Colon (tissue), 2 donors: Measurements from ENCODE around the gene ARMC2.
"Not testable (repeated sequence)": the region's sequence is repeated elsewhere in the genome, so short reads cannot be mapped to it uniquely, and the experiment has no call there.

Source experiments
- FAIRE-seq: peaks from 2 replicates; lab custom pipeline; 2012; peaks lifted over from hg19 to GRCh38; lab: Jason Lieb, UNC
- donor health status: control.
- donor health status: control.

ARMC2 gene

DNA sequence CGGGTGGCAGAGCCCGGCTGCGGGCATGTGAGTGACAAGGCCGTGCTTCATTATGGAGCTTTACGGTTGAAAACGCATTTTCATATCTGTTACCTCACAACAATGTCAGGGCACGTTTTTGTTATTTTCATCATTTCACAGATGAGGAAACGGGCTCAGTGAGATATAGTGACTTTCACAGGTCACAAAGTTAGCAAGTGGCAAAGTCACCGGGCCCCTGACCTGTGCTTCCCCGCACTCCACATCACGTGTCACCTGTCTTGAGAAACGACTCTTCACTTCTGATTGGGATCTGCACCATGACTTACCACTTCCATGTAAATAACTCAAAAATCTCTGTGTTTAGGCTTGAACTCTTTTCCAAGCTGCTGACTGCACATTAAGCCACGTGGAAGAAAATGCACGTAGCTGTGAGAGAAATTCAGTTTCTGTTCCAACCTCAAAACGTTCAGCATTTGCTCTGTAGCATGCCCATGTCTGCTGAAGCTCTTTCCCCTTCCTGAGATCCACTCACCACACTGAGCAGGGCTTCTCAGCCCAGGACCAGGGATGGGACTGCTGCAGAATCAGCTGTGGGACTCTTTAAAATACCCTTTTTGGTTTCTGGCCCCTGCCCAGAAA, 107.2 kb downstream of the ARMC2 start:
- FAIRE-seq: no peak

DNA sequence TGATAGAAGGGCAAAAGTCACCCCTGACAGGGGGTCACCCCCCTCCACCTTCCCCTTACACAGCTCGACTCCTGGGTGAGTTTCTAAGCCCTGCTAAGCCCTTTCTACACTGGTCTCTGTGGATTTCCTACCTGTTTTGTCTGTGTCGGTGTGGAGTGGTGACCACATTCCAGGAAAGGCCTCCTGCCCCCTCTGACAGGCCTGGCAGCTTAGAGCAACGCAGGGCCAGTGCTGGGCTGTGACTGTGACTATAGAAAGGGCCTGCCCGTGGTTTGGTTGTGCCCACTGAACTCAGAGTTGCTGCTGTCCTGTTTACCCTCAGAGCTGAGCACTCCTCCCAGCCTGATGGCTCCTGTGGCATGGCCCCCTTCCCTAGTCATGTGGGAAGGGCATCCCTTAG, 109.0 kb downstream of the ARMC2 start:
- FAIRE-seq: no peak

DNA sequence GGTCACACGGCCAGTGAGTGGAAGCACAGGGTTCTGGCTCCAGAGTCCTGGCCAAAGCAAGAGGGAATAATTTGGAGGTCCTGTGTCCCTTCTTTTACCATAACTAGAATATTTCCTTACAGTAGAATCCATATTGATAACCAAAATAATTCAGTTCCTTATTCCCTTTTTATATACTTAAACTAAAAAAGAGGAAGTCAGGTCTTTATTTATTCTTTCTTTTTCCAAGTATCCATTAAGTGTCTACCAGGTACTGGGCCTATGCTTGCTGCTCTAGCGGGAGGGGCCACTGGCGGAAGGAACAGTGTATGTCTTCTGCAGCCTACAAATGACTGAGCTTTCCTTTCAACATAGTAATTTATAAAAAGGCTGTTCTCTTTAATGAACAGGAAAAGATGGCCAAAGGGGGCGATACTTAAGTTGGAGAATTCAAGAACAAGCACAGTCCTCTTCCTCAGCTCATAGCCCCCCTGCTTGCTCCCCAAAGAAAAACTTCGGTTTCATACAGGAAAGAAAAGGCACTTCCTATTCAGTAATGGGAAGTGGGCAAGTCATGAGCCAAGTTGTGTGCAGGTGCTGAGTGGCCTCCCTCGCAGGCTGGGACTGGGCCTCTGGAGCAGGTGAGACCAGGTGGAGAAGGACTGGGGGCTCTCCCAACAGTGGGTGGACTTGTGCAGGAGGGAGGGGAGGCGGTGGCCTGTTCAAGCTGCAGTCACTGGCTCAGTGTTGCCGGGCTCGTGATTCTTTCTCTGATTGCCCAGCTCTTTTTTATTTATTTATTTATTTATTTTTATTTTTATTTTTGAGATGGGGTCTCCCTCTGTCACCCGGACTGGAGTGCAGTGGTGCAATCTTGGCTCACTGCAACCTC, 110.9 kb downstream of the ARMC2 start:
- FAIRE-seq: no peak

DNA sequence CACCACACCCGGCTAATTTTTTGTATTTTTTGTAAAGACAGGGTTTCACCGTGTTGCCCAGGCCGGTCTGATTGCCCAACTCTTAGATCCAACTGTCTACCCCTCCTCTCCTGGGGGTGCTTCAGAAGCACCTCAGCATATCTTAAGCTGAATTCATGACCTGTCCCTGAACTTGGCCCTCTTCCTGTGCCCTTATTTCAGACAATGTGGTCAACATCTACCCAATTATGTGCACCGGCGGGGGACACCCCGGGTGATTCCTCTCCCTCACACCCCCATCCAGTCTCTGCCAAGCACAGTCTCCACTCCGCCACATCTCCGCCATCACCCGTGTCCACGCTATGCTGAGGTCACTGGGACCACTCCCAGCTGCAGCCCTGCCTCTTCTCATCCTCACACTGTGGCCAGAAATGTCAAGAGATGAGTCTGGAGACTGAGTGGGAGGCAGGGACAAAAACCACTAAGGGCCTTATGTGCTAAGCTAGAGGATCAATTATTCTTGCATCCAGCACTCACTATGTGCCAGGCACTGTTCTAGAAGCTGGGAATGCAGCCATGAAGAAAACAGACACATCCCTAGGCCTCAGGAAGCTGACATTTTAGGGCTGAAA, 111.9 kb downstream of the ARMC2 start:
- no peak for FAIRE-seq

DNA sequence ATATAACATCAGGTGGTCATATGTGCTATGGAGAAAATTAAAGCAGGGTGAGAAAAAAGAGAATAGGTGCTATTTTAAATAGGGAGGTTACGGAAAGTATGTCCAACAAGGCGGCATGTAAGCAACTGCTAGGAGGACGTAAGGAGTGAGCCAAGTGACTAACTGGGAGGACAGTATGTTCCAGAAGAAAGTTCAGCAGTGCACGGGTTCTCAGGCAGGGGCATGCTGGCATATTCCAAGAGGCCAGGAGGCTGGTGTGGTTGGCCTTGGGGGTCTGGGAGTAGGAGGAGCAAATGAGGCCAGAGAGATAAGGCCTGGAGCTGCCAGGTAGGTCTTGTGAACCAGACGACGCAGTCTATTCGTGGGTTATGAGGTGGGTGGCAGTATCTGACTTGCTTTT, 112.4 kb downstream of the ARMC2 start:
- no peak for FAIRE-seq

DNA sequence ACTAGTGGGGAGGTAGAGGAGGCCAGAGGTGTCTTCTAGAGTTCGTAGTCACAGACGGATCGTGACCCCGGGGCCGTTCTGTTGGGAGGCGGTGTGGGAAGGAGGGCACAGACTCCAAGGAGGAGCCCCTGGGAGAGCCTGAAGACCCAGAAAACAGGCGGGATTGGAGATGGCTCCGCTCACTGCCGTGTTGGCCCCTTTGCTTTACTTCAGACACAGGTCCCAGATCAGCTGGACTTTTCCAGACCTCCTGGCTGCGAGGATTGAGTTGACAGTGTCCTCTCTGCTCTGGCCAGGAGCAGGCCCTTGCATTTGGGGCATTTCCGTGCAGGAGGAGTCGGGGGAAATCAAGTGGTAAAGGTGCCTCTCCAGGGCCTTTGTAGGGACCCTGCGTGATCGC, 112.9 kb downstream of the ARMC2 start:
- no peak for FAIRE-seq

DNA sequence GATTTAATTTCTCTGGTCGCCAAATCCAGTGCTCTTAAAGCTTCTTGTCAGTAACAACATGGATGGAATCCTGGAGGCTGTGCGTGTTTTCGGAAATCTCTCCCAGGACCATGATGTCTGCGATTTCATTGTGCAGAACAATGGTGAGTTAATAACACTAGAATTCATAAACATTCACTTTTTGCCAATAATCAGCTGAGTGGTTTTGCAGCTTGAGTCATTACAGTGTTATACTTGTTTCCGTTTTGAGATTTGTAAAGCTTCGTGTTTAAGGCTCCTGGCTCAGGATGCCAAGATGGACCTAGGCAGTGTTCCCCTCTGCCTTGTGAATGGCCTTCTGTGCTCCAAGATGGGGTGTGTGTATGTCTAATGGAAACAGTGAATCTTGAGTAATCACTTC, 113.8 kb downstream of the ARMC2 start:
- FAIRE-seq: no peak

DNA sequence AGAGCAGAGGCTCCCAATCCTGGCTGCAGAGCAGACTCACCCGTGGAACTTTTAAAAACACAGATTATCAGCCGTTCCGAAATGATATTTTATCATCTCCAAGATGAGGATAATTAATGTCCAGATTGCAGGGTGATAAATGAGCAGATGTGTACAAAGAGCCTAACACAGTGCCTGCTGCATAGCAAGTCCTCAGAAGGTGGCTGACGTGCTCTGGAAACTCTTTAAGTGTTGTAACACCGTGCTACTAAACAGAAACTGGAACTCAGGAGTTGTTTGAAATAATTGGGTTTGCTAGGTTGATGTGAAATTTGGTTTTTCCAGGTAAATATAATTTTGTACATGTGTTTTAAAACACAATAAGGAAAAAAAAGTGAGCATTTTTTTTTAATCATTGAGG, 118.0 kb downstream of the ARMC2 start:
- no peak for FAIRE-seq

DNA sequence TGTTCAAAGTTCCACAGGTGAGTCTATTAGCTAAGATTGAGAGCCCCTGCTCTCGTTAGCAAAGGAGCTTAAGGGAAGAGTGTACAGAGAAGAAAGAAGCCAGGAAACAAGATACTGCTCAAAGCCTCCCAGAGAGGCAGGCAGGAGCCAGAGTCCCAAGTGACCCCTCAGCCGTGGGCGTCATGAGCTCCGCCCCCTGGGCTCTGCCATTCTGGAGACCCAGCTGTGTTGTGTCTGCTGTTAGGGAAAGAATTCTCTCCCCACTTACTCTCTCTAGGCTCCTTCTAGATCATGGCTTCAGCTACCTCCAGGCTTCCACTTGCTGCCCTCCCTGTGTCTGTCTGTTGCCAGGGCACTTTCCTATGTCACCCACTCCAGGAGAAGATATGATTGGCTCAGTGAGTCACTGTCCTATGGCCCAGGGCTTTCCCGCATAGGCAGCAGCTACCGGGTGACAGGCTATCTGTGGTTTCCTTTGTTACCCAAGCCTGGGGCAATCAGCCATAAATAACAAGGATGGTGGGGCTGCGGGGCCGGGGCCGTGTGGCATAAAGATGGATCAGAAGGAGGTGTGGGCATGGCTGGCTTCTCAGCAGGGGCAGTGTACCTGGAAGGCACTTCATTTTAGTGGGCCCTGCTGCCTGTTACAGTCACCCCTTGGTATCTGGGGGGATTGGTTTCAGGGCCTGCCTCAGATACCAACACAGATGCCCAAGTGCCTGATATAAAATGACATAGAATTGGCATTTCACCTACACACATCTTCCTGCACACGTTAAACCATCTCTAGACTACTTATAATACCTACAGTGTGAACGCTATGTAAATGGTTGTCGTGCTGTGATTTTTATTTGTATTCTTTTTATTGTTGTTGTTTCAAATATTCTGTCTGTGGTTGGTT, 118.9 kb downstream of the ARMC2 start:
- no peak for FAIRE-seq

DNA sequence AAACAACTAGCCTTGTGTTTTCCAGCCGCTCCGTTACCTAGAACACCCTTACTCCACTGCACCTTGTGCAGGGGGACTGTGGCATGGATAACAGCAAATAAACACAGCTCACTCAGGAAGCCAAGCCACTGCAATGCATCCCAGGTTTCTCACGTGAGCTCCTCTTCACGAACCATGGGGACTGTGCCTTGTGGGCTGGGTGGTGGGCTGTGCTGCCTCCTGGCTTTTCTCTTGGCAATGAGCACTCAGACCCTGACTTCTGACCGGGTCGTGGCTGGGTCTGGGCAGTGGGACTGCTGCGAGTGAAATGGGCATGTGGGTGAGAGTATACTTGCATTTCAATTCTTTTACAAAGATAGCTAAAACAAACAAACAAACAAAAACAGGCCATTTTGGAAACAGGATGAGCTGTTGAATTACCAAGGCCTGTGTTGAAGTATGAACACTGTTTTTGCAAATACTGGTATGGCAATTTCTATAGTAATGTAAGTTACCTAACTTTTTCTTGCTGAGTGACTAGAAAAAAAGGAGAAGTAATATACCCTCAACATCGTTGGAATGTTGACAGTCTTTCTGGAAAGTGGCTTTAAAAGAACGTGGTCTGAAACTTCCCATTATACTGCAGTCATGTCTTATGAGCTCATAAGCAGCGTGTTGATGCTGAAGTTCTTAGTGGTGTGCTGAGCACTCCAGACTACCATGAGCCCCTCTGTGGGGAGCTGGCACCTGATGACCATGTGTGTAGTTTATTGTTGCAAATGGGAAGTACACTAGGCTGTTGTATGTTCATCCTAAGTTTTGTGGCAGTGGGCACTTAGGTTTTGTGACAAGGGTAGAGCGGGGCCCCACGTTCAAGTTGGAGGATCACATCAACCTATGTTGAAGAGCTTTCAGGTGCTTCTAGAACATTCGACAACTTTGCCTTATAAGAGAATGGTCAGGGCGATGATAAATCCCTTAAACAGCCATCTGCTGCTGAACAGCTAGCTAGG, 120.4 kb downstream of the ARMC2 start:
- no peak for FAIRE-seq

DNA sequence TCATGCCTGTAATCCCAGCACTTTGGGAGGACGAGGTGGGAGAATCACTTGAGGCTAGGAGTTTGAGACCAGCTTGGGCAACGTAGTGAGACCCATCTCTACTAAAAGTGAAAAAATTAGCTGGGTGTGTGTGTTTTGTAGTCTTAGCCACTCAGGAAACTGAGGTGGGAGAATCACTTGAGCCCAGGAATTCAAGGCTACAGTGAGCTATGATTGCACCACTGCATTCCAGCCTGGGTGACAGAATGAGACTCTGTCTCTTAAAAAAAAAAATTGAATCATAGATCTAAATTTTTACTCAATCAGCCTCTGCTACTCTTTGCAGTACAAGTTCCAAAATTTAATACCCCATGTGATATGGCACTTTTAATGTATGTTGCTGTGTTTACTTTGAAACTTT, 121.6 kb downstream of the ARMC2 start:
- no peak for FAIRE-seq

DNA sequence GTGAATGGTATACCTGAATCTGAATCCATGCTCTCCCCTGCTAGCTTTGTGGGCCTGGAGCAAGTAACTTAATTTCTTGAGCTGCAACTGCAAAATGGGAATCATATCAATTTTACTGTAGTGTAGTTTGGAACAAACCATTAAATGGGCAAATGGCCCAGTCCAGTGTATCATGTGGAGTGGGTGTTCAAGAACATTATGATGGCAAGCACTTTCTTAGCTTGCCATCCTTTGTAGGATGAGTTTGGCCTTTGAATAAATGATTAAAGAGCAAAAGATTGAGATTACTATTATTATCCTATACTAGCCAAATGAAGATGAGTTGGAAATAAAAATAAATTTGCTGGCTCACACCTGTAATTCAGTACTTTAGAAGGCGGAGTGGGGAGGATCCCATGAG, 126.0 kb downstream of the ARMC2 start:
- no peak for FAIRE-seq

DNA sequence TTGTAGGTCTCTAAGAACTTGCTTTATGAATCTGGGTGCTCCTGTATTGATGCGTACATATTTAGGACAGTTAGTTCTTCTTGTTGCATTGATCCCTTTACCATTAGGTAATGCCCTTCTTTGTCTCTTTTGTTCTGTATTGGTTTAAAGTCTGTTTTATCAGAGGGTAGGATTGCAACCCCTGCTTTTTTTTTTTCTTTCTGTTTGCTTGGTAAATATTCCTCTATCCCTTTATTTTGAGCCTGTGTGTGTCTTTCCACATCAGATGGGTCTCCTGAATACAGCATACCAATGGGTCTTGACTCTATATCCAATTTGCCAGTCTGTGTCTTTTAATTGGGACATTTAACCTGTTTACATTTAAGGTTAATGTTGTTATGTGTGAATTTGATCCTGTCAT, 130.4 kb downstream of the ARMC2 start:
- not testable (repeated sequence) for FAIRE-seq

DNA sequence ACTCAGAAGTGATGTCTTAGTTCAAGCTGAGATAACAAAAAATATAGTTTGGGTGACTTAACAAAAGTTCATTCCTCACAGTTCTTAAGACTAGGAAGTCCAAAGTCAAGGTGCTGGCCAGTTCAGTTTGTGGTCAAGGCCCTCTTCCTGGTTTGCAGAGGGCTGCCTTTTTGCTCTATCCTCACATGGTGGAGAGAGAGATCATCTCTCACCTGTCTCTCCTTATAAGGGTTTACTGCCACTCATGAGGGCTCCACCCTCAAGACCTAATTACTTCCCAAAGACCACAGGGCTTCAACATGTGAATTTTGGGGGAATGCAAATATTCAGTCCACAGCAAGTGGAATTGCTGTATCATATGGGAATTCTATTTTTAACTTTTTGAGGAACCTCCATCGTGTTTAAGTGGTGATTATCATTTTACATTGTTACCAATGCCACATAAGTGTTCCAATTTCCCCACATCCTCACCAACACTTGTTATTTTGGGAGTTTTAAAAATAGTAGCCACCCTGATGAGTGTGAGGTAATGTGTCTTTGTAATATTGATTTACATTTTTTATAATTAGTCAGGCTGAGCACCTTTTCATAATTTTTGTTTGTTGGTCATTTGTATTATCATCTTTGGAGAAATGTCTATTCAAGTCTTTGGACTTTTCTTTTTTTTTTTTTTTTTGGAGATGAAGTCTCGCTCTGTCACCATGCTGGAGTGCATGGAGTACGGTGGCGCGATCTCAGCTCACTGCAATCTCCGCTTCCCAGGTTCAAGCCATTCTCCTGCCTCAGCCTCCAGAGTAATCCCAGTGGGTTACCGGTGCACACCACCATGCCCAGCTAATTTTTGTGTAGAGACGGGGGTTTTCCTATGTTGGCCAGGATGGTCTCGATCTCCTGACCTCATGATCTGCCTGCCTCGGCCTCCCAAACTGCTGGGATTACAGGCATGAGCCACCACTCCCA, 134.2 kb downstream of the ARMC2 start:
- no peak for FAIRE-seq

DNA sequence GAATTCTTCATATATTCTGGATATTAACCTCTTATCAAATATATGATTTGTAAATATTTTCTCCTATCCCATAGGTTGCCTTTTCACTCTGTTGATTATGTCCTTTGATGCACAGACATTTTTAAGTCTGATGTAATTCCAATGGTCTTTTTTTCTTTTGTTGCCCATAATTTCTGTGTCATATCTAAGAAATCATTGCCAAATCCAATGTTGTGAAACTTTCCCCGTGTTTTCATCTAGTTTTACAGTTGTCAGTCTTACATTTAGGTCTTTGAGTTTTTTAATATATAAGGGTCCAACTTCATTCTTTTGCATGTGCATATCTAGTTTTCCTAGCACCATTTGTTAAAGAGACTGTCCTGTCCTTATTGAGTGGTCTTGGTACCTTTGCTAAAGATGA, 134.9 kb downstream of the ARMC2 start:
- no peak for FAIRE-seq

DNA sequence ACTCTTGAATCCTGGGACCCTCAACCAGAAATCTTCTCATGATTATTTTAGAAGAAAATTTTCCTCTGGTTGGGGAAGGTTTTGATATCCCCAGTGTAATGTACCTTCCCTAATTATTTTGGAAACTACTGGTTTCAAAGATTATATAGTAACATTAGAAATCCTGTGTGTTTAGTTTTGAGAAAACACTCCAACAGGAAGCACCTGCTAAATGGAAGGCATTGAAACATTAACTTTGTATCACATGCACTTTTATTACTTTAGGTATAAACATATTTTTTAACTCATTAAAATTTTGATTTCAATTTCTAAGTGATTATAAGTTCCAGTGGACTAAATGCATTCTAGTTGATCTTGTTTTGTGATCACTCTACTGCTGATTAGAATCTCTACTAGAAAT, 137.1 kb downstream of the ARMC2 start:
- no peak for FAIRE-seq

DNA sequence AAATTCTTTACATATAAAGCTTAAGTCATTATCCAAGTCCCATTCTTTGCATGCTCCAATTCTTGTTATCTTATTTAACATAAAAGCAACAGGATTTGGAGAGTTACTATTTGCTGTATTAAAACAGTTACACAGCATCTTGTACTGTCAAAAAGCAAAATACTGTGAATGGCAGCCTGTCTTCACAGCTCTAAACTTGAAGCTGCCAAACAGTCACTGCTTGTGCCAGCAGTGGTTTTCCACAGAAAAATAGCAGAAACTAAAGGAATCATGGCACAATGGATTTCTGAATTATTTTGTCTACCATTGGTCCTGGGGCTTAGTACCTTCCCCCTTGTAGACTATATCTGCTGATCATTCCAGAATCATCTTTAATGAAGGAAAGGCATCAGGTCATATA, 138.9 kb downstream of the ARMC2 start:
- FAIRE-seq: no peak

DNA sequence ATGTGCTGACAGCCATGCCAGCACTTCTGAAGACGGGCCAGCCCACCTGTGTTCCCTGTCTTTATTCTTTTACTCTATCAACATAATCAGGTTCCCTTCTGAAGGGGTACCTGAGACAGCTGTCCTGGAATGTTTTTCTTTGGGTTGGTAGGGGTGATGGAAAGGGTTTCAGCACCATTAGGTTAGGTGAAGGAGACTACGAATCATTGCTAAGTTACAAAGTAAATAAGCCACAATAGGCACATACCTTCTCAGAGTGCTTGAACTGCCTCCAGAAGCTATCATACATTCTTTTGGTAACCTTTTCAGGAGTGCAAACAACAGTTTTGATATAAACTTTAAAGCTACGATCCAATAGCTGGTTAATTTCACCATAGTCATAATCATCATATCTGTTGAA, 140.1 kb downstream of the ARMC2 start:
- FAIRE-seq: no peak

DNA sequence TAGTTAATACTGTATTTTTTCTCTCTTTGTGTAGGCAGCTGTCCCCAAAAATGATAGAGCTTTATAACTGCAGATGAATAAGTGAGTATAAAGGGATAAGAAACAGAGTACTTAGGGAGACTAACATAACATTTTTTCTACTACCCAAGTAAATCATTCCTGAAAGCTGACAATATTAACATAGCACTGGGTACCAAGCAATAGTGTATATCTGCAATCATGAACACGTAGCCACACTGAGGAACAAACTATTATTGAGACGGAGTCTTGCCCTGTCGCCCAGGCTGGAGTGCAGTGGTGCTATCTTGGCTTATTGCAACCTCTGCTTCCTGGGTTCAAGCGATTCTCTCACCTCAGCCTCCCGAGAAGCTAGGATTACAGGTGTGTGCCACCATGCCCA, 140.5 kb downstream of the ARMC2 start:
- FAIRE-seq: no peak

DNA sequence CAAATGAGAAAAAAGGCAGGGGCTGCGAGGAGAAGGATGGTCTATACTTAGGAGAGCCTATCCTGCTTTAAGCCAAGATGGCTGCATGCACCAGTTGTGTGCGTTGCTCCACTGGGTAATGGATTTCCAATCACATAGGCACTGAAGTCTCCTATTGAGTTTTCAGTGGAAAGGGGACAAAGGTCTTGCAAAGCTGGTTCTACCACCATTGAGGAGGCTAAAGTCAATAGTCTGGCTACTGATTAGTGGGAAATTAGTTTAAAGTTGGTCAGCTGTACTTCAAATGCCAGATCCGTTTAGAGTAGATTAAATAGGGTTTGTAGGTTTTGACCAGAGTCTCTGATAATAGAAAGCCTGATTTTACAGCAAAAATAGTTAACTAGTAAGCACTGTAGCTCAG, 141.5 kb downstream of the ARMC2 start:
- FAIRE-seq: no peak
